HepG2 (cell line): Measurements from ENCODE around the gene ZNF732.

ENCODE experiments used
- CHD2 ChIP-seq: IDR thresholded peaks from 2 replicates; pipeline ENCODE4 v1.6.1; 2011; ENCODE audit warnings: low read depth, low read length, improper control_type of control experiment
- ELF4 ChIP-seq: sonication (generic); formaldehyde crosslinking; IDR thresholded peaks from 2 replicates; pipeline ENCODE4 v1.5.0; 2020; ENCODE audit warnings: missing genetic modification reagents, mild to moderate bottlenecking, moderate library complexity, borderline replicate concordance
- FOXK2 ChIP-seq: fragments of 450-650 bp; IDR thresholded peaks from 2 replicates; pipeline ENCODE4 v1.6.1; 2016
- JUN ChIP-seq: sonication (generic); formaldehyde crosslinking; IDR thresholded peaks from 2 replicates; pipeline ENCODE4 v1.4.0; 2020; ENCODE audit warnings: mild to moderate bottlenecking, missing genetic modification reagents
- POLR2A ChIP-seq, 2 experiments: IDR thresholded peaks; 2 replicates each; pipeline ENCODE4 v1.6.1; 2011; ENCODE audit warnings: low read depth in 2 of 2, low read length in 2 of 2, mild to moderate bottlenecking in 1 of 2, moderate library complexity in 1 of 2; ENCODE audit not compliant: insufficient read depth in 1 of 2
- POLR2AphosphoS5 ChIP-seq: IDR thresholded peaks from 2 replicates; pipeline ENCODE4 v1.6.1; 2012; ENCODE audit warnings: low read depth, low read length
- RORA ChIP-seq: sonication (generic); formaldehyde crosslinking; IDR thresholded peaks from 2 replicates; pipeline ENCODE4 v1.5.0; 2020; ENCODE audit warnings: mild to moderate bottlenecking, missing genetic modification reagents, moderate library complexity
- YEATS4 ChIP-seq: sonication (generic); formaldehyde crosslinking; IDR thresholded peaks from 2 replicates; pipeline ENCODE4 v1.4.0; 2020; ENCODE audit warnings: missing genetic modification reagents, borderline replicate concordance
- TF ChIP-seq, protein P1 (sequence below): sonication (generic); formaldehyde crosslinking; IDR thresholded peaks from 2 replicates; pipeline ENCODE4 v1.8.1; 2023; ENCODE audit warnings: mild to moderate bottlenecking, missing genetic modification reagents
- TF ChIP-seq, protein P2 (sequence below): sonication (generic); formaldehyde crosslinking; IDR thresholded peaks from 2 replicates; pipeline ENCODE4 v1.5.0; 2020; ENCODE audit warnings: mild to moderate bottlenecking, missing genetic modification reagents, moderate library complexity
- TF ChIP-seq, protein P3 (sequence below), 2 experiments: sonication (generic) in 1 of 2; formaldehyde crosslinking in 1 of 2; IDR thresholded peaks; 2 replicates each; pipeline versions ENCODE4 v1.4.0 to v1.6.1; 2018 to 2020; ENCODE audit warnings: missing genetic modification reagents in 2 of 2, borderline replicate concordance in 1 of 2, low read depth in 1 of 2, mild to moderate bottlenecking in 1 of 2, missing biosample characterization in 1 of 2
- TF ChIP-seq, protein P4 (sequence below): conservative IDR thresholded peaks from 2 replicates; pipeline ENCODE4 v1.6.1; 2018; ENCODE audit warnings: missing genetic modification reagents
- TF ChIP-seq, protein P5 (sequence below): IDR thresholded peaks from 2 replicates; pipeline ENCODE4 v1.6.1; 2016; ENCODE audit warnings: low read depth, control low read depth

DNA sequence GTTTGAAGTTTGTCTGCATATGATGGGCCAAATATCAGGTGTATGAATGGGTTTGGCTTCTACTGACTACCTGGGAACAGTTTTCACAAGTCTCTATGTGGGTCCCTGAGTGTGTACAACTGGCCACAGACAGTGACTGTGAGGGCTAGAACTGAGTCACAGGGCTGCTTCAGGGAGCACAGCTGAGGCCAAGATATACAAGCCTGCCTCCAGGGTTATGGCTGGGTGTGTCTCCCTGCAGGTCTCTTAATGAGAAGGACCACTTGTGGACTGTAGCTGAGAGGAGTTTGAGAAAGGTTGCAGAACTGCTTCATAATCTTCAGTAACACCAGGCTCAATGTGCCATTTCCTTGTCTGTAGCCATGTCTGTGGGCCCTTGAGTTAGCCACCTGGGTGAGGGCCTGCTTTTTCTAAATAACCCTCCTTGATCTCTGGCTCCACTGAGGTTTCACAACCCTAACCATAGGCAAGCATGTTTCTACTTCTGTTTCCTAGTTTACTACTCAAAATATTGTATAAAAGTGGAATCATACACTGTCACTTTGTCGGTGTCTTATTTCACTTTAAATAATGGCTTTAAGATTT lies 81.3 kb downstream of the ZNF732 start:
- TF ChIP-seq CHD2 (no peak), POLR2AphosphoS5 (no peak), FOXK2 (no peak), ELF4 (no peak), YEATS4 (no peak), POLR2A (IDR thresholded peaks at IDR 0.05; ENCODE audit: insufficient read depth in 1 of 2, low read depth in 2 of 2, low read length in 2 of 2) (no peak), RORA (CRISPR knock-in tag) (no peak), JUN (CRISPR knock-in tag) (no peak)
- TF ChIP-seq, protein P1, sequence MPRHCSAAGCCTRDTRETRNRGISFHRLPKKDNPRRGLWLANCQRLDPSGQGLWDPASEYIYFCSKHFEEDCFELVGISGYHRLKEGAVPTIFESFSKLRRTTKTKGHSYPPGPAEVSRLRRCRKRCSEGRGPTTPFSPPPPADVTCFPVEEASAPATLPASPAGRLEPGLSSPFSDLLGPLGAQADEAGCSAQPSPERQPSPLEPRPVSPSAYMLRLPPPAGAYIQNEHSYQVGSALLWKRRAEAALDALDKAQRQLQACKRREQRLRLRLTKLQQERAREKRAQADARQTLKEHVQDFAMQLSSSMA (CRISPR knock-in tag), result no peak
- TF ChIP-seq, protein P2, sequence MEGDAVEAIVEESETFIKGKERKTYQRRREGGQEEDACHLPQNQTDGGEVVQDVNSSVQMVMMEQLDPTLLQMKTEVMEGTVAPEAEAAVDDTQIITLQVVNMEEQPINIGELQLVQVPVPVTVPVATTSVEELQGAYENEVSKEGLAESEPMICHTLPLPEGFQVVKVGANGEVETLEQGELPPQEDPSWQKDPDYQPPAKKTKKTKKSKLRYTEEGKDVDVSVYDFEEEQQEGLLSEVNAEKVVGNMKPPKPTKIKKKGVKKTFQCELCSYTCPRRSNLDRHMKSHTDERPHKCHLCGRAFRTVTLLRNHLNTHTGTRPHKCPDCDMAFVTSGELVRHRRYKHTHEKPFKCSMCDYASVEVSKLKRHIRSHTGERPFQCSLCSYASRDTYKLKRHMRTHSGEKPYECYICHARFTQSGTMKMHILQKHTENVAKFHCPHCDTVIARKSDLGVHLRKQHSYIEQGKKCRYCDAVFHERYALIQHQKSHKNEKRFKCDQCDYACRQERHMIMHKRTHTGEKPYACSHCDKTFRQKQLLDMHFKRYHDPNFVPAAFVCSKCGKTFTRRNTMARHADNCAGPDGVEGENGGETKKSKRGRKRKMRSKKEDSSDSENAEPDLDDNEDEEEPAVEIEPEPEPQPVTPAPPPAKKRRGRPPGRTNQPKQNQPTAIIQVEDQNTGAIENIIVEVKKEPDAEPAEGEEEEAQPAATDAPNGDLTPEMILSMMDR (CRISPR knock-in tag), result no peak
- TF ChIP-seq, protein P3, sequence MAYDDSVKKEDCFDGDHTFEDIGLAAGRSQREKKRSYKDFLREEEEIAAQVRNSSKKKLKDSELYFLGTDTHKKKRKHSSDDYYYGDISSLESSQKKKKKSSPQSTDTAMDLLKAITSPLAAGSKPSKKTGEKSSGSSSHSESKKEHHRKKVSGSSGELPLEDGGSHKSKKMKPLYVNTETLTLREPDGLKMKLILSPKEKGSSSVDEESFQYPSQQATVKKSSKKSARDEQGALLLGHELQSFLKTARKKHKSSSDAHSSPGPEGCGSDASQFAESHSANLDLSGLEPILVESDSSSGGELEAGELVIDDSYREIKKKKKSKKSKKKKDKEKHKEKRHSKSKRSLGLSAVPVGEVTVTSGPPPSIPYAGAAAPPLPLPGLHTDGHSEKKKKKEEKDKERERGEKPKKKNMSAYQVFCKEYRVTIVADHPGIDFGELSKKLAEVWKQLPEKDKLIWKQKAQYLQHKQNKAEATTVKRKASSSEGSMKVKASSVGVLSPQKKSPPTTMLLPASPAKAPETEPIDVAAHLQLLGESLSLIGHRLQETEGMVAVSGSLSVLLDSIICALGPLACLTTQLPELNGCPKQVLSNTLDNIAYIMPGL (CRISPR knock-in tag; IDR thresholded peaks at IDR 0.05; ENCODE audit: borderline replicate concordance in 1 of 2, low read depth in 1 of 2), result no peak
- TF ChIP-seq, protein P4, sequence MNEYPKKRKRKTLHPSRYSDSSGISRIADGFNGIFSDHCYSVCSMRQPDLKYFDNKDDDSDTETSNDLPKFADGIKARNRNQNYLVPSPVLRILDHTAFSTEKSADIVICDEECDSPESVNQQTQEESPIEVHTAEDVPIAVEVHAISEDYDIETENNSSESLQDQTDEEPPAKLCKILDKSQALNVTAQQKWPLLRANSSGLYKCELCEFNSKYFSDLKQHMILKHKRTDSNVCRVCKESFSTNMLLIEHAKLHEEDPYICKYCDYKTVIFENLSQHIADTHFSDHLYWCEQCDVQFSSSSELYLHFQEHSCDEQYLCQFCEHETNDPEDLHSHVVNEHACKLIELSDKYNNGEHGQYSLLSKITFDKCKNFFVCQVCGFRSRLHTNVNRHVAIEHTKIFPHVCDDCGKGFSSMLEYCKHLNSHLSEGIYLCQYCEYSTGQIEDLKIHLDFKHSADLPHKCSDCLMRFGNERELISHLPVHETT (CRISPR knock-in tag), result no peak
- TF ChIP-seq, protein P5, sequence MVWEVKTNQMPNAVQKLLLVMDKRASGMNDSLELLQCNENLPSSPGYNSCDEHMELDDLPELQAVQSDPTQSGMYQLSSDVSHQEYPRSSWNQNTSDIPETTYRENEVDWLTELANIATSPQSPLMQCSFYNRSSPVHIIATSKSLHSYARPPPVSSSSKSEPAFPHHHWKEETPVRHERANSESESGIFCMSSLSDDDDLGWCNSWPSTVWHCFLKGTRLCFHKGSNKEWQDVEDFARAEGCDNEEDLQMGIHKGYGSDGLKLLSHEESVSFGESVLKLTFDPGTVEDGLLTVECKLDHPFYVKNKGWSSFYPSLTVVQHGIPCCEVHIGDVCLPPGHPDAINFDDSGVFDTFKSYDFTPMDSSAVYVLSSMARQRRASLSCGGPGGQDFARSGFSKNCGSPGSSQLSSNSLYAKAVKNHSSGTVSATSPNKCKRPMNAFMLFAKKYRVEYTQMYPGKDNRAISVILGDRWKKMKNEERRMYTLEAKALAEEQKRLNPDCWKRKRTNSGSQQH (CRISPR knock-in tag), result no peak
